ENCODE results near the gene NPTN.
"Not testable (repeated sequence)": the region's sequence is repeated elsewhere in the genome, so short reads cannot be mapped to it uniquely, and the experiment has no call there.

NPTN gene

GRCh38 chr15:73600413-73601335 is 32.5 kb downstream of the NPTN start:
- no peak for DNase-seq (ENCODE audit: low spot score)

GRCh38 chr15:73599934-73600333 is 33.3 kb downstream of the NPTN start:
- no peak for DNase-seq (ENCODE audit: low spot score)

- no peak for DNase-seq (ENCODE audit: low spot score)
Measured at GRCh38 chr15:73598530-73599160, 34.5 kb downstream of the NPTN start.

- DNase-seq (ENCODE audit: low spot score) = no peak
Measured at GRCh38 chr15:73597036-73597638, 36.1 kb downstream of the NPTN start.

- DNase-seq (ENCODE audit: low spot score) = no peak
Measured at GRCh38 chr15:73596174-73596573, 37.0 kb downstream of the NPTN start.

GRCh38 chr15:73594109-73594508 is 39.1 kb downstream of the NPTN start:
- no peak for DNase-seq (ENCODE audit: low spot score)

GRCh38 chr15:73593304-73594074 is 39.7 kb downstream of the NPTN start:
- DNase-seq (ENCODE audit: low spot score) = peak; percentile 54

- no peak for DNase-seq (ENCODE audit: low spot score)
Measured at GRCh38 chr15:73590263-73590662, 42.9 kb downstream of the NPTN start.

GRCh38 chr15:73589766-73590165 is 43.4 kb downstream of the NPTN start:
- DNase-seq (ENCODE audit: low spot score) = no peak

- DNase-seq (ENCODE audit: low spot score) = no peak
Measured at GRCh38 chr15:73585871-73586654, 47.1 kb downstream of the NPTN start.

GRCh38 chr15:73584699-73585420 is 48.3 kb downstream of the NPTN start:
- DNase-seq (ENCODE audit: low spot score) = no peak

GRCh38 chr15:73583544-73583943 is 49.6 kb downstream of the NPTN start:
- DNase-seq (ENCODE audit: low spot score) = no peak

GRCh38 chr15:73582851-73583379 is 50.3 kb downstream of the NPTN start:
- DNase-seq (ENCODE audit: low spot score) = no peak

- DNase-seq (ENCODE audit: low spot score) = no peak
Measured at GRCh38 chr15:73578026-73578425, 55.2 kb downstream of the NPTN start.

GRCh38 chr15:73577593-73577992 is 55.6 kb downstream of the NPTN start:
- DNase-seq (ENCODE audit: low spot score) = not testable (repeated sequence)

GRCh38 chr15:73575636-73576247 is 57.4 kb downstream of the NPTN start:
- no peak for DNase-seq (ENCODE audit: low spot score)

GRCh38 chr15:73573572-73573971 is 59.6 kb downstream of the NPTN start:
- no peak for DNase-seq (ENCODE audit: low spot score)

GRCh38 chr15:73573037-73573436 is 60.2 kb downstream of the NPTN start:
- no peak for DNase-seq (ENCODE audit: low spot score)

- no peak for DNase-seq (ENCODE audit: low spot score)
Measured at GRCh38 chr15:73572296-73572695, 60.9 kb downstream of the NPTN start.

- DNase-seq (ENCODE audit: low spot score) = no peak
Measured at GRCh38 chr15:73571346-73571745, 61.8 kb downstream of the NPTN start.
